ENCODE measurements around the gene FOXJ3.
A peak's percentile ranks its signal among the peaks of the same experiment; 100 is the strongest.

FOXJ3 gene

DNA sequence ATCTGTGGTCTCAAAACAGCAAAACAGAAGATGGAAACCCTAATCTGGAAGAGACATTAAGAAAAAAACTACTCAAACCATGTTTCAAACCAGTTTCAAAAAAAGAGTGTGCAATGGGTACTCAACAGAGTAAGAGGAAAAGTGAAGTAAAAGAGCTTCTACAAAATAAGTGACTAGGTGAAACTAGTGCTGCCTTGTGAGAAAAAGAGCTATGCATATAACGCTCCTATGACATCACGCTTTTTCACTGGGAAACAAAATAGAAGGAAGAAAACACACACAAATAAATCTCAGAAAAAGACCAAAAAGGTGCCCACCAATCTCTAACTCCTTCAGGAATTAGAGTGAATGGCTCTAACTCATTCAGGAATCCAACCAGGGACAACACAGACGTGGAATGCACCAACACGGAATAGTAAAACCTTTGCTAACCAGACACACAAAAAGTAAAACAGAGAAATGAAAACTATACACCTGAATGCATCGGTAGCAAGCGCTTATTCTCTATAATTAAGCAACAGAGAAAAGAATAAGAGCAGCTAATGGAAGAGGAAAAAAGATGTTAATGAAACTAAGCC lies 1.3 kb downstream of the FOXJ3 start:
- Histone ChIP-seq H3K4me3 (ENCODE audit: low read length) (peak overlapping the region; percentile 95), H3K9me3 (ENCODE audit: control insufficient read depth, low read depth, low read length) (no peaks in the 10 kb centered on the region), H3K27ac (ENCODE audit: low read length) (peak overlapping the region; percentile 59), H3K4me1 (ENCODE audit: control insufficient read depth, low read depth, low read length) (peaks cover 17% of the 10 kb centered on the region), H3K36me3 (ENCODE audit: control insufficient read depth, low read depth, low read length) (no peaks in the 10 kb centered on the region), H3K27me3 (ENCODE audit: control insufficient read depth, insufficient read depth, low read length) (no peaks in the 10 kb centered on the region), H3K9ac (ENCODE audit: low read length) (peak overlapping the region; percentile 84)

- Histone ChIP-seq H3K27ac (ENCODE audit: low read length) (no peak overlapping the region), H3K4me3 (ENCODE audit: low read length) (peak overlapping the region; percentile 95), H3K9ac (ENCODE audit: low read length) (no peak overlapping the region), H3K4me1 (ENCODE audit: control insufficient read depth, low read depth, low read length) (peaks cover 17% of the 10 kb centered on the region), H3K36me3 (ENCODE audit: control insufficient read depth, low read depth, low read length) (no peaks in the 10 kb centered on the region), H3K9me3 (ENCODE audit: control insufficient read depth, low read depth, low read length) (no peaks in the 10 kb centered on the region), H3K27me3 (ENCODE audit: control insufficient read depth, insufficient read depth, low read length) (no peaks in the 10 kb centered on the region)
Measured at GRCh38 chr1:42332877-42333276, 2.2 kb downstream of the FOXJ3 start.

DNA sequence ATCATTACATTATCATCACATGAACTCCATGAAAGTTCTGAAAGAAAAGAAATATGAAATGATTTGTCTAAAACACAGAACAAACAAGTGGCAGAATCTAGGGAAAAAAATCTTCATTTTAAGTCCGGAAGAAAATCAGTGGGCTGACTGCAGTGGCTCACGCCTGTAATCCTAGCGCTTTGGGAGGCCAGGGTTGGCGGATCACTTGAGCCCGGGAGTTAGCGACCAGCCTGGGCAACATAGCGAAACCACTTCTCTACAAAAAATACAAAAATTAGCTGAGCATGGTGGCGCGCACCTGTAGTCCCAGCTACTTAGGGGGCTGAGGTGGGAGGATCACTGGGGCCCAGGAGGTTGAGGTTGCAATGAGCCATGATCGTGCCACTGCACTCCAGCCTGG lies 4.8 kb downstream of the FOXJ3 start:
- H3K36me3 ChIP-seq (ENCODE audit: control insufficient read depth, low read depth, low read length), result no peaks in the 10 kb centered on the region
- H3K4me3 ChIP-seq (ENCODE audit: low read length), result no peak overlapping the region
- H3K27me3 ChIP-seq (ENCODE audit: control insufficient read depth, insufficient read depth, low read length), result no peaks in the 10 kb centered on the region
- H3K4me1 ChIP-seq (ENCODE audit: control insufficient read depth, low read depth, low read length), result peaks cover 11% of the 10 kb centered on the region
- H3K27ac ChIP-seq (ENCODE audit: low read length), result no peak overlapping the region
- no peak overlapping the region for H3K9ac ChIP-seq (ENCODE audit: low read length)
- no peaks in the 10 kb centered on the region for H3K9me3 ChIP-seq (ENCODE audit: control insufficient read depth, low read depth, low read length)

DNA sequence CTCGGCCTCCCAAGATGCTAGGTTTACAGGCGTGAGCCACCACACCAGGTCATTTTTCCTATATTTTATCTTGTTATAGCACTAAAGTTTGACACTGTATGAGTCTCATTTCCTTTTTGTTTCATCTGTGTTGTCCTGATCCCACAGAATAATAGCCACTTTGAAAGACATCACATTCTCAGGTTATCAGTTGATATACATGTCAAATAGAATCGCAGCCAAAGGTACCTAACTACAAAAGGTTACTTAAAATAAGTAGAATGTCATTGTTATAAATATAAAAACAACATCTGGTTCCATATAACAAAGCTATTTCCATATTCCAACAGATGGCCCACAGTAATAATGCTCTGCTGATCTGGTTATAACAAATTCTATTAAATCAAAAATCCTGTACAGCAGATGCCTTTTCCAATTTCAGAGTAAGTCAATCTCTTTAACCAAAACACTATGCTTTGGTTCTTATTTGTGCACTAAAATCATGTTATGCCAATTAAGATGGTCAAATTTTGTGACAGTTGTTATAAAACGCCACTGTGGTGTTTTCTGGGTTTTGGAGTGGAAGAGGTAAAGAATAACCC lies 6.0 kb downstream of the FOXJ3 start:
- no peak overlapping the region for H3K27ac ChIP-seq (ENCODE audit: low read length)

DNA sequence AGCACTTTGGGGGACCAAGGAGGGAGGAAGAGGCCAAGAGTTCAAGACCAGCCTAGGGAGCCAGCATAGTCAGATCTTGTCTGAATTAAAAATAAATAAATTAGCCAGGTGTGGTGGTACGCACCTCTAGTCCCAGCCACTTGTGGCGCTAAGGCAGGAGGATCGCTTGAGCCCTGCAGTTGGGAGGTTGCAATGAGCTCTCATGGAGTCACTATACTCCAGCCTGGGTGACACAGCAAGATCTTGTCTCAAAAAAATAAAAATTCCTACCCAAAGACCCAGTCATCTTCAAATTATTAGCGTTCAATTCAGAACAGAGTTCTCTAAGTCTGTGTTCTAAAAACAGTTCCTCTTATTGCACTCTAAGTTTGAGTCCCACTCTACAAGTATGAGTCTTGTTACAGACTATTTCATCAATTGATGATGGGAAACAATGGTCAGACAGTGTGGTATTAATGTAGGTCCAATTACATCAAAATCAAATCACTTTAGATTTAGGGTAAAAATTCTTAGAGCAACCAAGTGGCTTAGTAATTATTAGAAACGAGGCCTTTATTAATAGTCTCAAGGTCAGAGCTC lies 6.9 kb downstream of the FOXJ3 start:
- Histone ChIP-seq H3K9ac (ENCODE audit: low read length) (no peak overlapping the region), H3K27me3 (ENCODE audit: control insufficient read depth, insufficient read depth, low read length) (no peaks in the 10 kb centered on the region), H3K4me3 (ENCODE audit: low read length) (no peak overlapping the region), H3K9me3 (ENCODE audit: control insufficient read depth, low read depth, low read length) (no peaks in the 10 kb centered on the region), H3K36me3 (ENCODE audit: control insufficient read depth, low read depth, low read length) (no peaks in the 10 kb centered on the region), H3K27ac (ENCODE audit: low read length) (no peak overlapping the region), H3K4me1 (ENCODE audit: control insufficient read depth, low read depth, low read length) (peaks cover 5% of the 10 kb centered on the region)

More for the DNA sequence above, 6.0 kb downstream of the FOXJ3 start:
- Histone ChIP-seq H3K4me1 (ENCODE audit: control insufficient read depth, low read depth, low read length) (peaks cover 11% of the 10 kb centered on the region), H3K36me3 (ENCODE audit: control insufficient read depth, low read depth, low read length) (no peaks in the 10 kb centered on the region), H3K9me3 (ENCODE audit: control insufficient read depth, low read depth, low read length) (no peaks in the 10 kb centered on the region), H3K4me3 (ENCODE audit: low read length) (no peak overlapping the region), H3K27me3 (ENCODE audit: control insufficient read depth, insufficient read depth, low read length) (no peaks in the 10 kb centered on the region), H3K9ac (ENCODE audit: low read length) (no peak overlapping the region)

GRCh38 chr1:42325014-42325402 lies 10.0 kb downstream of the FOXJ3 start:
- H3K4me1 ChIP-seq (ENCODE audit: control insufficient read depth, low read depth, low read length), result no peaks in the 10 kb centered on the region
- no peaks in the 10 kb centered on the region for H3K9me3 ChIP-seq (ENCODE audit: control insufficient read depth, low read depth, low read length)
- H3K27ac ChIP-seq (ENCODE audit: low read length), result no peak overlapping the region

GRCh38 chr1:42324398-42325013 lies 10.5 kb downstream of the FOXJ3 start:
- H3K27me3 ChIP-seq (ENCODE audit: control insufficient read depth, insufficient read depth, low read length), result no peaks in the 10 kb centered on the region
- no peak overlapping the region for H3K27ac ChIP-seq (ENCODE audit: low read length)
- no peaks in the 10 kb centered on the region for H3K9me3 ChIP-seq (ENCODE audit: control insufficient read depth, low read depth, low read length)
- H3K36me3 ChIP-seq (ENCODE audit: control insufficient read depth, low read depth, low read length), result no peaks in the 10 kb centered on the region
- no peaks in the 10 kb centered on the region for H3K4me1 ChIP-seq (ENCODE audit: control insufficient read depth, low read depth, low read length)
- H3K4me3 ChIP-seq (ENCODE audit: low read length), result no peak overlapping the region
- H3K9ac ChIP-seq (ENCODE audit: low read length), result no peak overlapping the region

More at GRCh38 chr1:42325014-42325402, 10.0 kb downstream of the FOXJ3 start:
- H3K36me3 ChIP-seq (ENCODE audit: control insufficient read depth, low read depth, low read length), result no peaks in the 10 kb centered on the region
- no peak overlapping the region for H3K4me3 ChIP-seq (ENCODE audit: low read length)
- no peak overlapping the region for H3K9ac ChIP-seq (ENCODE audit: low read length)
- H3K27me3 ChIP-seq (ENCODE audit: control insufficient read depth, insufficient read depth, low read length), result no peaks in the 10 kb centered on the region

- H3K27me3 ChIP-seq (ENCODE audit: control insufficient read depth, insufficient read depth, low read length), result no peaks in the 10 kb centered on the region
Measured at GRCh38 chr1:42323551-42323950, 11.5 kb downstream of the FOXJ3 start.

DNA sequence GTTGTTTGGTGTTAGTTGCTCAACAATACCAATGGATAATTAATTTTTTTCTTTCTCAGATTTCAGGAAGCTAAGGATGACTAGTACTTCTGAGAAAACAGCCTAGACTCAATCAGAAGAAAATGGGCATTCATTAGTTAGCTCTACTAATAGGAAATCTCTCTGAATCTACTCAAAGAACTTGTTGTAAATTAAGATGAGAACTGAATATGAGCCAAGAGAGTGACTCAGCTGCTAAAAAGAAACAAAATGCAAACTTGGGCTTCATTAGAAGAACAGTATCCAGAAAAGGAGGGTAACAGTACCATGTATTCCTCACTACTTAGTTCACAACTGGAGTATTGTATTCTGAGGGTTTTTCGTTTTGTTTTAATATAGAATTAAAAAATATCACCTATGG lies 12.5 kb downstream of the FOXJ3 start:
- H3K36me3 ChIP-seq (ENCODE audit: control insufficient read depth, low read depth, low read length), result no peaks in the 10 kb centered on the region
- H3K9ac ChIP-seq (ENCODE audit: low read length), result no peak overlapping the region
- no peaks in the 10 kb centered on the region for H3K4me1 ChIP-seq (ENCODE audit: control insufficient read depth, low read depth, low read length)
- H3K9me3 ChIP-seq (ENCODE audit: control insufficient read depth, low read depth, low read length), result no peaks in the 10 kb centered on the region
- H3K27me3 ChIP-seq (ENCODE audit: control insufficient read depth, insufficient read depth, low read length), result no peaks in the 10 kb centered on the region
- H3K4me3 ChIP-seq (ENCODE audit: low read length), result no peak overlapping the region
- H3K27ac ChIP-seq (ENCODE audit: low read length), result no peak overlapping the region

More at GRCh38 chr1:42323551-42323950, 11.5 kb downstream of the FOXJ3 start:
- no peaks in the 10 kb centered on the region for H3K36me3 ChIP-seq (ENCODE audit: control insufficient read depth, low read depth, low read length)
- no peaks in the 10 kb centered on the region for H3K4me1 ChIP-seq (ENCODE audit: control insufficient read depth, low read depth, low read length)
- H3K9me3 ChIP-seq (ENCODE audit: control insufficient read depth, low read depth, low read length), result no peaks in the 10 kb centered on the region
- H3K9ac ChIP-seq (ENCODE audit: low read length), result no peak overlapping the region
- no peak overlapping the region for H3K4me3 ChIP-seq (ENCODE audit: low read length)
- no peak overlapping the region for H3K27ac ChIP-seq (ENCODE audit: low read length)

DNA sequence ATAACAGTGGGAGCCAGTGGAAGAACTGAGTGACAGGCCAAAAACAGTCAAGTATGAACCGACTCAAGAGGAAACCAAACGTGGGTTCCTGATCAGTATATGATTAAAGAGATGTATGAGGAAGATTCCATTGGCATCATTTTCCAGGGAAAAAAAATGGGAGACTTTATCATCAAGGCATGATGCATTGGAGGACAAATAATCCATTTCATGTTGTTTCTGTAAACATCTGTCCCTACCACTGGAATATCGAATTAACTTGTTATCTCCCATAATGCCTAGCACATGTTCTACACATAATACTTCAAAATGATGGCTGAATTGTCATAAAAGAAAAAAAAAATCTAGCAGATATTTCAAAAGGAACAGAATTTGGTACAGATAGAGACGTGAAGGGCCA lies 13.3 kb downstream of the FOXJ3 start:
- H3K27me3 ChIP-seq (ENCODE audit: control insufficient read depth, insufficient read depth, low read length), result no peaks in the 10 kb centered on the region
- no peaks in the 10 kb centered on the region for H3K9me3 ChIP-seq (ENCODE audit: control insufficient read depth, low read depth, low read length)
- H3K36me3 ChIP-seq (ENCODE audit: control insufficient read depth, low read depth, low read length), result no peaks in the 10 kb centered on the region
- H3K4me1 ChIP-seq (ENCODE audit: control insufficient read depth, low read depth, low read length), result no peaks in the 10 kb centered on the region
- no peak overlapping the region for H3K9ac ChIP-seq (ENCODE audit: low read length)
- H3K27ac ChIP-seq (ENCODE audit: low read length), result no peak overlapping the region
- H3K4me3 ChIP-seq (ENCODE audit: low read length), result no peak overlapping the region

- Histone ChIP-seq H3K27me3 (ENCODE audit: control insufficient read depth, insufficient read depth, low read length) (no peaks in the 10 kb centered on the region), H3K27ac (ENCODE audit: low read length) (no peak overlapping the region), H3K36me3 (ENCODE audit: control insufficient read depth, low read depth, low read length) (no peaks in the 10 kb centered on the region), H3K4me1 (ENCODE audit: control insufficient read depth, low read depth, low read length) (no peaks in the 10 kb centered on the region), H3K4me3 (ENCODE audit: low read length) (no peak overlapping the region), H3K9me3 (ENCODE audit: control insufficient read depth, low read depth, low read length) (no peaks in the 10 kb centered on the region), H3K9ac (ENCODE audit: low read length) (no peak overlapping the region)
Measured at GRCh38 chr1:42320708-42321107, 14.3 kb downstream of the FOXJ3 start.
